Tibial nerve (tissue), 3 donors: ENCODE data around the gene SLC9A9.

ENCODE experiments used
- CTCF ChIP-seq, 5 experiments: fragments of 200-600 bp in 3 of 5; fragments of 450-650 bp in 2 of 5; sonication (generic) in 3 of 5; IDR thresholded peaks; one replicate each; pipeline ENCODE4 v1.5.1; 2016 to 2019; ENCODE audit warnings: antibody characterized with exemption in 5 of 5, mild to moderate bottlenecking in 3 of 5, moderate library complexity in 2 of 5
- POLR2A ChIP-seq, 2 donors: fragments of 450-650 bp; IDR thresholded peaks; one replicate each; pipeline ENCODE4 v1.6.1; 2017; ENCODE audit warnings: antibody characterized with exemption in 2 of 2, mild to moderate bottlenecking in 2 of 2, moderate library complexity in 2 of 2

- TF ChIP-seq POLR2A (IDR thresholded peaks at IDR 0.05) (no peak), CTCF (IDR thresholded peaks at IDR 0.05) (no peak)
Observed at GRCh38 chr3:143429628-143430514, 418.4 kb downstream of the SLC9A9 start.
